Upper lobe of left lung (tissue), 6 donors: ENCODE measurements around the gene IMP3. TPM values are rescaled to one million over a fixed set of nuclear protein-coding genes. Genes with fewer than 3 reads are reported as not detected.

ENCODE experiments used
- ATAC-seq, 2 donors: fragments of 200-7000 bp; cut with Tn5 transposase; one replicate each; pipeline ENCODE4 v1.9.1; 2022; ENCODE audit warnings: mild to moderate bottlenecking in 2 of 2, moderate library complexity in 2 of 2; ENCODE audit not compliant: low FRiP score in 2 of 2
- DNase-seq, 2 donors: peaks; one replicate each; pipeline ENCODE4 v3.0.0-alpha.2; 2019 to 2020
- H3K27ac ChIP-seq, 4 donors: fragments of 200-600 bp; sonication (generic); one replicate each; pipeline ENCODE4 v1.5.1; 2016 to 2019
- H3K27me3 ChIP-seq, 4 donors: fragments of 200-600 bp; sonication (generic); one replicate each; pipeline ENCODE4 v1.5.1; 2017 to 2019
- H3K36me3 ChIP-seq, 4 donors: fragments of 200-600 bp; sonication (generic); one replicate each; pipeline ENCODE4 v1.5.1; 2016 to 2019
- H3K4me1 ChIP-seq, 4 donors: fragments of 200-600 bp; sonication (generic); one replicate each; pipeline ENCODE4 v1.5.1; 2018 to 2019
- H3K4me3 ChIP-seq, 4 donors: fragments of 200-600 bp; sonication (generic); one replicate each; pipeline ENCODE4 v1.5.1; 2017 to 2019; ENCODE audit warnings: mild to moderate bottlenecking in 2 of 4, moderate library complexity in 1 of 4
- H3K9me3 ChIP-seq, 4 donors: fragments of 200-600 bp; sonication (generic); one replicate each; pipeline ENCODE4 v1.5.1; 2018 to 2019
- EP300 ChIP-seq, 4 donors: sonication (generic); formaldehyde crosslinking; IDR thresholded peaks; one replicate each; pipeline ENCODE4 v1.5.1; 2017; ENCODE audit warnings: antibody characterized with exemption in 4 of 4, control low read depth in 2 of 4
- POLR2A ChIP-seq, 4 donors: fragments of 450-650 bp; IDR thresholded peaks; one replicate each; pipeline ENCODE4 v1.5.1; 2016 to 2017; ENCODE audit warnings: antibody characterized with exemption in 4 of 4, mild to moderate bottlenecking in 2 of 4
- POLR2AphosphoS5 ChIP-seq, 2 donors: sonication (generic); formaldehyde crosslinking; IDR thresholded peaks; one replicate each; pipeline ENCODE4 v1.5.1; 2017; ENCODE audit warnings: antibody characterized with exemption in 2 of 2
- WGBS, 2 donors: methylation state at CpG; one replicate each; pipeline ENCODE4 v1.1.5; 2017 to 2018; 5-methylcytosine and 5-hydroxymethylcytosine counted together
- total RNA-seq, 6 donors: library from RNA; depleted of rRNA in 4 of 6; stranded (reverse); fragments of >200 nt in 4 of 6; gene quantifications; one replicate each; pipeline versions ENCODE4 v1.1.0 to v1.2.1, GENCODE V29; 2016 to 2021
- TF ChIP-seq, protein P1 (sequence below), 6 experiments: fragments of 450-650 bp in 4 of 6; fragments of 200-600 bp in 2 of 6; sonication (generic) in 2 of 6; IDR thresholded peaks; one replicate each; pipeline ENCODE4 v1.5.1; 2016 to 2019; ENCODE audit warnings: antibody characterized with exemption in 6 of 6
- donor health status: DM: no; HTN: no; CAD: no; lungs with moderate emphysema.
- donor health status: DM: no; HTN: yes; CAD: no; lungs with severe emphysema.

IMP3 gene
- total RNA-seq, 6 donors from 2014 or later = 64.3 to 183 (median 70.2) TPM

DNA sequence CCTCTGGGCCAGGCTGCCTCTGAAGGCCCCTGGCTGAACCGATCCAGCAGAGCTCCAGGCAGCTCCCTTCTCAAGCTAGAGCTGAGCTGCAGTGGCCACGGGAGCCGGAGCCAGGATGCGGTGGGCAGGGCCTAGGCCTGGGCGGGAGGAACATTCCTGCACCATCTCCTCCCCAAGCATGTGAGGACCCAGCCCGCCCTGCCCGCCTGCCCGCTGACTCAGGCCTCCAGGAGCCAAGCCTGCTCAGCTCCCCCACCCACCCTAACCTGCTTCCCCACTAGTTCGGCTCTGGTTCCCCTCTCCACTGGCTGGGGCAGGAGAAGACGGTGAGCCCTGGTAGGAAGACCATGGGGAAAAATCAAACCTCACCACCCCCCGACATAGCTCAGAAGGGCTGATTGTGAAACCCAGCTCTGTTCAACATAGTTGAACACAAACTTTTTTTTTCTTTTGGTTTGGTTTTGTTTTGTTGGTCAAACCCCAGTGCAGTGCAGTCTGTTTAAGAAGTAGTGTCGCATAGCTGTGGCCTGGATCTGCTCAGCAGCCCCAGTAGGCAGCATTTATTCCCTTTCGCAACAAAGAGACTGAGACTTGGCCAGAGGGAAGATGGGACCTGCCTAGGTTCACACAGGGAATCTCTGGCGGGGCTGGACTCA lies 21.2 kb upstream of the IMP3 start:
- no peak overlapping the region for H3K4me3 ChIP-seq
- no peaks in the 10 kb centered on the region for H3K9me3 ChIP-seq
- DNase-seq = peak; percentile 92 to 93
- peak; percentile 92 for ATAC-seq
- peak overlapping the region; percentile 81 to 89 (median 82) for H3K27ac ChIP-seq
- TF ChIP-seq POLR2A (IDR thresholded peaks at IDR 0.05) = peak in 2 of 4 donors; percentile 30 to 57
- TF ChIP-seq EP300 (IDR thresholded peaks at IDR 0.05) = no peak
- TF ChIP-seq, protein P1, sequence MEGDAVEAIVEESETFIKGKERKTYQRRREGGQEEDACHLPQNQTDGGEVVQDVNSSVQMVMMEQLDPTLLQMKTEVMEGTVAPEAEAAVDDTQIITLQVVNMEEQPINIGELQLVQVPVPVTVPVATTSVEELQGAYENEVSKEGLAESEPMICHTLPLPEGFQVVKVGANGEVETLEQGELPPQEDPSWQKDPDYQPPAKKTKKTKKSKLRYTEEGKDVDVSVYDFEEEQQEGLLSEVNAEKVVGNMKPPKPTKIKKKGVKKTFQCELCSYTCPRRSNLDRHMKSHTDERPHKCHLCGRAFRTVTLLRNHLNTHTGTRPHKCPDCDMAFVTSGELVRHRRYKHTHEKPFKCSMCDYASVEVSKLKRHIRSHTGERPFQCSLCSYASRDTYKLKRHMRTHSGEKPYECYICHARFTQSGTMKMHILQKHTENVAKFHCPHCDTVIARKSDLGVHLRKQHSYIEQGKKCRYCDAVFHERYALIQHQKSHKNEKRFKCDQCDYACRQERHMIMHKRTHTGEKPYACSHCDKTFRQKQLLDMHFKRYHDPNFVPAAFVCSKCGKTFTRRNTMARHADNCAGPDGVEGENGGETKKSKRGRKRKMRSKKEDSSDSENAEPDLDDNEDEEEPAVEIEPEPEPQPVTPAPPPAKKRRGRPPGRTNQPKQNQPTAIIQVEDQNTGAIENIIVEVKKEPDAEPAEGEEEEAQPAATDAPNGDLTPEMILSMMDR (IDR thresholded peaks at IDR 0.05) = no peak
- peak; percentile 60 to 65 for TF ChIP-seq POLR2AphosphoS5 (IDR thresholded peaks at IDR 0.05)
- peaks cover 34 to 61% (median 40%) of the 10 kb centered on the region in 4 donors for H3K4me1 ChIP-seq
- no peaks in the 10 kb centered on the region for H3K27me3 ChIP-seq
- peaks cover 4 to 45% (median 24%) of the 10 kb centered on the region in 4 donors for H3K36me3 ChIP-seq
- WGBS, 2 donors = 43 to 56% methylated on average over 6 to 14 of the region's 14 CpGs

DNA sequence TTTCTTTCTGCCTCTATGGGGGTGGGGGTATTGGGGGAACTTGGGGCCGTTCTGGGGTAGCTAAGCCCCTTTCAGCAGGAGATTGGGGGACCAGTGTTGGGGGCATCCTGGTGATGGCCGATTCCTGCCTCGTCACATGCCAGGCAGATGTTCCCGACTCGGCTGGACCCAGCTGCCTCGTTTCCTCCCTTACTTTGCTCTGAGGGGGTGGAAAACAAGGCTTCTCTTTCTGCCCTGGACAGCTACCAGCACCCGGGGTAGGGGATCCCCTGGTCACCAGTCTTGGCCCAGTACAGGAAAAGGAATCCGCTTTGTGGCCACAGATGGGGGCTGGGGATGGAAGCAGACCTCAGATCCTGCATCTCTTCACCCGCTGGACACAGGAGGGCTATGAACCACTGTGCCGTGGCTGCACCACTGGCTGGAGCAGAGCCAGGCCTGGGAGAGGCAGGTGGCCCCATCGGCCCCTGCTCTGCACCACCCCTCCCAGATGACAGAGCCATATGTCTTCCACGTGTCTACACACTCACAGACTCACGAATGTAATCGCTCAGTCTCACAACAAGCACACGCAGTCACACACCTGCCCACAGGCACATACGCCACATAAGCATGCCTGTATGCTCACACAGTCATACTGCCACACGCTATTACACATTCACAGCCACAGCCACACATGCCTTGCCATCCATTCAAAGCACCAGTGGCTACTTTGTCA lies 20.1 kb upstream of the IMP3 start:
- Histone ChIP-seq H3K9me3 (no peaks in the 10 kb centered on the region), H3K4me3 (no peak overlapping the region), H3K36me3 (peaks cover 4 to 47% (median 25%) of the 10 kb centered on the region in 4 donors), H3K27me3 (no peaks in the 10 kb centered on the region), H3K27ac (peak overlapping the region; percentile 81 to 89 (median 82)), H3K4me1 (peaks cover 26 to 61% (median 39%) of the 10 kb centered on the region in 4 donors)
- TF ChIP-seq POLR2AphosphoS5 (IDR thresholded peaks at IDR 0.05) = no peak
- TF ChIP-seq POLR2A (IDR thresholded peaks at IDR 0.05) = no peak
- TF ChIP-seq, protein P1 (IDR thresholded peaks at IDR 0.05) = no peak
- no peak for TF ChIP-seq EP300 (IDR thresholded peaks at IDR 0.05)
- no peak for ATAC-seq
- 82 to 85% methylated on average over 10 to 17 of the region's 17 CpGs for WGBS, 2 donors
- peak in 1 of 2 donors; percentile 56 for DNase-seq

DNA sequence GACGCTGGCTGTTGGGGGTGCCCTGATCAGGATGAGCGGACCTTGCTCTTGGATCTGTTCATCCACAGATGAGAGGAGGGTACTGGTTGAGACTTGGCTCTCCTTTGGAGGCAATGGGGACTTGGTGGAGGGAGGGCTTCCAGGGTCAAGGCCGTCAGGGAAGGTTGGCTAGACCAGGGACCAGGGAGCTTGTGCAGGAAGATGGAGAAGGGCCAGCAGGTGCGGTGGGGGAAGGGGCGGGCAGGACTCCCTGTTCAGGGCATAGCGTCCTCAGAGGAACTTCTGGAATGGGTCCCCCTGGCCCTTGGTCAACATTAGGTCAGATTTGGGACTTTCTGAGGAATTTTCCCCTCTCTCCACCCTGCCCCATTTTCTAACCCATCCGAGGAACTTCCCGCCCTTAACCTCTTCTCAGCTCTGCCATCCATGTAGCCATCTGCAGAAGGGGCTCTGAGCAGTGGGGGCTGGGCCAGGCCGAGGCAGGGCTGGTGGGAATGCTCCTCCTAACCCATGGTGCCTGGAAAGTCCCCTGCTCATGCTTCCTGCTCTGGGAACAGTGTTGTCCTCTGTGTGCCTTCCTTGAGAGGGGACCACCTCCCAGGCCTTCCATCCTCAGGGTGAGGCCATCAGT lies 19.2 kb upstream of the IMP3 start:
- no peak for ATAC-seq
- Histone ChIP-seq H3K36me3 (peaks cover 4 to 47% (median 25%) of the 10 kb centered on the region in 4 donors), H3K4me1 (peaks cover 34 to 62% (median 42%) of the 10 kb centered on the region in 4 donors), H3K27ac (peak overlapping the region; percentile 81 to 89 (median 82)), H3K4me3 (no peak overlapping the region), H3K27me3 (no peaks in the 10 kb centered on the region), H3K9me3 (no peaks in the 10 kb centered on the region)
- WGBS, 2 donors = 68 to 77% methylated on average over 7 to 9 of the region's 9 CpGs
- DNase-seq = peak in 1 of 2 donors; percentile 70
- no peak for TF ChIP-seq EP300 (IDR thresholded peaks at IDR 0.05)
- TF ChIP-seq, protein P1 (IDR thresholded peaks at IDR 0.05) = no peak
- no peak for TF ChIP-seq POLR2A (IDR thresholded peaks at IDR 0.05)
- TF ChIP-seq POLR2AphosphoS5 (IDR thresholded peaks at IDR 0.05) = no peak

DNA sequence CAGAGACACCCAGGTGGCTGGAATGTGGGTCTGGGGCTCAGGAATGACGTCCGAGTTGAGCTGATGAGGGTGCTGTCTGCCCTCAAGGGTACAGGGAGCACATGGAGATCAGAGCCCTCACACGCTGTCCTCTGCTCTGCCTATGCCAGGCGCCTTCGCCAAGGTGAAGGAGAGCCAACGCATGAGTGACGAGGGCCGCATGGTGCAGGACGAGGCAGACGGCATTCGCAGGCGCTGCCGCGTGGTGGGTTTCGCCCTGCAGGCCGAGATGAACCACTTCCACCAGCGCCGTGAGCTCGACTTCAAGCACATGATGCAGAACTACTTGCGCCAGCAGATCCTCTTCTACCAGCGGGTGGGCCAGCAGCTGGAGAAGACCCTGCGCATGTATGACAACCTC lies 16.8 kb upstream of the IMP3 start:
- Histone ChIP-seq H3K9me3 (no peaks in the 10 kb centered on the region), H3K27me3 (no peaks in the 10 kb centered on the region), H3K4me3 (no peak overlapping the region), H3K4me1 (peaks cover 41 to 76% (median 60%) of the 10 kb centered on the region in 4 donors), H3K27ac (no peak overlapping the region), H3K36me3 (peaks cover 4 to 41% (median 21%) of the 10 kb centered on the region in 4 donors)
- TF ChIP-seq EP300 (IDR thresholded peaks at IDR 0.05) = no peak
- 94 to 95% methylated on average over 17 to 22 of the region's 22 CpGs for WGBS, 2 donors
- ATAC-seq = no peak
- no peak for DNase-seq

DNA sequence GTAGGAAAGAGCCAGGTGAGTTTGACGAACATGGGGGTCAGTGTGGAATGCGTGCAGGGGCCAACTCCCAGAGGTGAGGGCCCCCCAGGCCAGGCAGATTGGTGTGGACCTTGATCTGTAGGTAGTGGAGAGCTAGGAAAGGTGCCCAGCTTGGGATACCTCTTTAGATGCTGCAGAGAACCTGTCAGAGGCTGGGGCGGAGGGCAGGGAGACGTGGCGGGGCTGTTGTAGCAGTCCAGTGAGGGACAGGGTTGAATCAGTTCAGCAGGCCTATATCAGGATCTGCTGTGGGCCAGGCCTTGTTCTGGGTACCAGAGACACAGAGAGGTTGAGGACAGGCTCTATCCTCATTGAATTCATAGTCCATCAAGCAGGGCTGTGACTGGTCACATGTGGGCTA lies 16.3 kb upstream of the IMP3 start:
- no peaks in the 10 kb centered on the region for H3K9me3 ChIP-seq
- H3K4me3 ChIP-seq = no peak overlapping the region
- DNase-seq (no peak), ATAC-seq (no peak)
- H3K36me3 ChIP-seq = peaks cover 4 to 41% (median 21%) of the 10 kb centered on the region in 4 donors
- no peak overlapping the region for H3K27ac ChIP-seq
- peaks cover 41 to 77% (median 61%) of the 10 kb centered on the region in 4 donors for H3K4me1 ChIP-seq
- no peaks in the 10 kb centered on the region for H3K27me3 ChIP-seq
- TF ChIP-seq POLR2AphosphoS5 (IDR thresholded peaks at IDR 0.05) = no peak
- TF ChIP-seq, protein P1 (IDR thresholded peaks at IDR 0.05) = no peak
- no peak for TF ChIP-seq POLR2A (IDR thresholded peaks at IDR 0.05)
- TF ChIP-seq EP300 (IDR thresholded peaks at IDR 0.05) = no peak
- WGBS, 2 donors = 95 to 99% methylated on average over 5 of the region's 5 CpGs
